ENCODE results near the gene UTP14C. TPM values are rescaled to one million over a fixed set of nuclear protein-coding genes. Genes with fewer than 3 reads are reported as not detected.

Gene UTP14C
- total and polyA plus RNA-seq, 2 experiments from 2014 or later: 11.4 to 22.9 TPM

DNA sequence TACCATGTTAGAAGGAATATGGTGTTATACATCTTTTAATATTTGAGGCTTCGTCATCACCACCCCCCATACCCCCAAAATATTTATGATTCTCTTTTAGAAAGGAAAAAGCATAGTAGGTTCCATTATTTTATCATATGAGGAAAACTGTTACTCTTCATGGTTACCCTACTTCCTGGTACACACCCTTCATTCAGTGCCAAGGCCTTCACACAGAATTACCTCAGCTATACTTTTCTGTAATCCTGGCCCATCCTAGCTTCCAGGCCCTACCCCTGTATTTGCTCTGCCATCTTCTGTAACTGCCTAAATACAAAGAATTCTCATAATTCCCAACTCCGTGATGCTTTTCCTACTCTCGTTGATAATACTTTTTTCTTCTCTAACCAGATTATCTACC is 4.3 kb upstream of the UTP14C start (continued):
- TF ChIP-seq ETS1 (IDR thresholded peaks at IDR 0.05) (no peak), EZH2 (IDR thresholded peaks at IDR 0.05; ENCODE audit: low read depth, unreplicated experiment) (no peak), NANOG (IDR thresholded peaks at IDR 0.05; ENCODE audit: borderline replicate concordance) (no peak)
- TF ChIP-seq, protein P1, sequence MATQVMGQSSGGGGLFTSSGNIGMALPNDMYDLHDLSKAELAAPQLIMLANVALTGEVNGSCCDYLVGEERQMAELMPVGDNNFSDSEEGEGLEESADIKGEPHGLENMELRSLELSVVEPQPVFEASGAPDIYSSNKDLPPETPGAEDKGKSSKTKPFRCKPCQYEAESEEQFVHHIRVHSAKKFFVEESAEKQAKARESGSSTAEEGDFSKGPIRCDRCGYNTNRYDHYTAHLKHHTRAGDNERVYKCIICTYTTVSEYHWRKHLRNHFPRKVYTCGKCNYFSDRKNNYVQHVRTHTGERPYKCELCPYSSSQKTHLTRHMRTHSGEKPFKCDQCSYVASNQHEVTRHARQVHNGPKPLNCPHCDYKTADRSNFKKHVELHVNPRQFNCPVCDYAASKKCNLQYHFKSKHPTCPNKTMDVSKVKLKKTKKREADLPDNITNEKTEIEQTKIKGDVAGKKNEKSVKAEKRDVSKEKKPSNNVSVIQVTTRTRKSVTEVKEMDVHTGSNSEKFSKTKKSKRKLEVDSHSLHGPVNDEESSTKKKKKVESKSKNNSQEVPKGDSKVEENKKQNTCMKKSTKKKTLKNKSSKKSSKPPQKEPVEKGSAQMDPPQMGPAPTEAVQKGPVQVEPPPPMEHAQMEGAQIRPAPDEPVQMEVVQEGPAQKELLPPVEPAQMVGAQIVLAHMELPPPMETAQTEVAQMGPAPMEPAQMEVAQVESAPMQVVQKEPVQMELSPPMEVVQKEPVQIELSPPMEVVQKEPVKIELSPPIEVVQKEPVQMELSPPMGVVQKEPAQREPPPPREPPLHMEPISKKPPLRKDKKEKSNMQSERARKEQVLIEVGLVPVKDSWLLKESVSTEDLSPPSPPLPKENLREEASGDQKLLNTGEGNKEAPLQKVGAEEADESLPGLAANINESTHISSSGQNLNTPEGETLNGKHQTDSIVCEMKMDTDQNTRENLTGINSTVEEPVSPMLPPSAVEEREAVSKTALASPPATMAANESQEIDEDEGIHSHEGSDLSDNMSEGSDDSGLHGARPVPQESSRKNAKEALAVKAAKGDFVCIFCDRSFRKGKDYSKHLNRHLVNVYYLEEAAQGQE (IDR thresholded peaks at IDR 0.05; ENCODE audit: unreplicated experiment): no peak
- TF ChIP-seq, protein P2, sequence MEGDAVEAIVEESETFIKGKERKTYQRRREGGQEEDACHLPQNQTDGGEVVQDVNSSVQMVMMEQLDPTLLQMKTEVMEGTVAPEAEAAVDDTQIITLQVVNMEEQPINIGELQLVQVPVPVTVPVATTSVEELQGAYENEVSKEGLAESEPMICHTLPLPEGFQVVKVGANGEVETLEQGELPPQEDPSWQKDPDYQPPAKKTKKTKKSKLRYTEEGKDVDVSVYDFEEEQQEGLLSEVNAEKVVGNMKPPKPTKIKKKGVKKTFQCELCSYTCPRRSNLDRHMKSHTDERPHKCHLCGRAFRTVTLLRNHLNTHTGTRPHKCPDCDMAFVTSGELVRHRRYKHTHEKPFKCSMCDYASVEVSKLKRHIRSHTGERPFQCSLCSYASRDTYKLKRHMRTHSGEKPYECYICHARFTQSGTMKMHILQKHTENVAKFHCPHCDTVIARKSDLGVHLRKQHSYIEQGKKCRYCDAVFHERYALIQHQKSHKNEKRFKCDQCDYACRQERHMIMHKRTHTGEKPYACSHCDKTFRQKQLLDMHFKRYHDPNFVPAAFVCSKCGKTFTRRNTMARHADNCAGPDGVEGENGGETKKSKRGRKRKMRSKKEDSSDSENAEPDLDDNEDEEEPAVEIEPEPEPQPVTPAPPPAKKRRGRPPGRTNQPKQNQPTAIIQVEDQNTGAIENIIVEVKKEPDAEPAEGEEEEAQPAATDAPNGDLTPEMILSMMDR (conservative IDR thresholded peaks at IDR 0.05; ENCODE audit: low read depth in 2 of 2): no peak

- ATAC-seq (no peak), DNase-seq (ENCODE audit: low spot score) (no peak)
- no peaks in the 10 kb centered on the region for H3K4me1 Mint-ChIP-seq
- TF ChIP-seq ETS1 (IDR thresholded peaks at IDR 0.05) (no peak), ZNF114 (CRISPR knock-in tag; IDR thresholded peaks at IDR 0.05) (no peak)
- no peaks in the 10 kb centered on the region for H3K4me1 ChIP-seq (ENCODE audit: insufficient read depth)
- no peak overlapping the region for H3K4me2 ChIP-seq
- no peaks in the 10 kb centered on the region for H3K27me3 ChIP-seq (ENCODE audit: insufficient read depth)
- H3K4me3 Mint-ChIP-seq: no peak overlapping the region
- H3K27ac ChIP-seq (ENCODE audit: low read depth): no peak overlapping the region
- H2AFZ ChIP-seq: no peak overlapping the region
- H3K27me3 Mint-ChIP-seq (ENCODE audit: insufficient read depth, low read depth, poor library complexity): peaks cover 1% of the 10 kb centered on the region
- no peak overlapping the region for H3K27ac Mint-ChIP-seq
- H3F3A ChIP-seq (replicated peaks; ENCODE audit: low read depth): no peaks in the 10 kb centered on the region
- peaks cover 12% of the 10 kb centered on the region for H4K20me1 ChIP-seq (replicated peaks; ENCODE audit: insufficient read depth)
- H3K79me2 ChIP-seq (replicated peaks; ENCODE audit: insufficient read depth): peaks cover 38% of the 10 kb centered on the region
- peaks cover 9% of the 10 kb centered on the region; the same call in 1 of the 3 replicates for H3K9me3 Mint-ChIP-seq
- H3K9me2 ChIP-seq (ENCODE audit: insufficient read depth): no peaks in the 10 kb centered on the region
- H3K4me3 ChIP-seq: no peak overlapping the region
- peaks cover 86% of the 10 kb centered on the region for H3K36me3 Mint-ChIP-seq (ENCODE audit: low read depth)
- H3K36me3 ChIP-seq (ENCODE audit: insufficient read depth): peaks cover 26% of the 10 kb centered on the region
Measured at GRCh38 chr13:52022356-52022755, 2.1 kb upstream of the UTP14C start.
